ENCODE measurements around the gene CAPG. TPM values are rescaled to one million over a fixed set of nuclear protein-coding genes. Genes with fewer than 3 reads are reported as not detected.

The CAPG gene
- total RNA-seq, 1 experiment from 2014 or later = 202 TPM

- POLR2A ChIA-PET = interaction anchor here (0.6 to 2.0 kb wide), 4 partner anchors 87 to 119 kb away, joined by 3 to 9 read pairs (median 5); no protein-coding TSS in a partner anchor
- BruUV-seq (replicated peaks) = no TSS peak
- Histone ChIP-seq H3K4me1 (ENCODE audit: control insufficient read depth, insufficient read depth, low read length) (peaks cover 40% of the 10 kb centered on the region), H3K4me3 (ENCODE audit: low read depth in 2 of 2, low read length in 2 of 2) (no peak overlapping the region), H3K9me3 (ENCODE audit: control insufficient read depth, insufficient read depth, low read depth, low read length) (no peaks in the 10 kb centered on the region), H3K27me3 (ENCODE audit: control insufficient read depth, insufficient read depth, low read length) (no peaks in the 10 kb centered on the region), H3K27ac (ENCODE audit: low read length) (peak overlapping the region; percentile 87), H3K36me3 (ENCODE audit: control insufficient read depth, insufficient read depth, low read length) (no peaks in the 10 kb centered on the region)
- intact Hi-C loops (cut with micrococcal nuclease; ENCODE audit: unreplicated experiment) (loop anchor here (10.0 kb wide), 1 partner anchor 65 kb away; no protein-coding TSS in a partner anchor), in situ Hi-C loops (cut with HindIII; ENCODE audit: low pct_unique_long_range_greater_than_20kb, low sequenced_read_pairs) (no loop called here)
- CTCF ChIA-PET = interaction anchor here (0.6 kb wide), 1 partner anchor 60 kb away, joined by 5 read pairs; no protein-coding TSS in a partner anchor
- TF ChIP-seq POLR2AphosphoS5 (IDR thresholded peaks at IDR 0.05; ENCODE audit: low read depth, low read length) = no peak
- DNase-seq (ENCODE audit: low read depth, low spot score) = no peak
- no peak for ATAC-seq
Measured at GRCh38 chr2:85429213-85429923, 19.2 kb upstream of the CAPG start.

- BruUV-seq (replicated peaks) = no TSS peak
- intact Hi-C loops (cut with micrococcal nuclease; ENCODE audit: unreplicated experiment) (loop anchor here (10.0 kb wide), 1 partner anchor 66 kb away; no protein-coding TSS in a partner anchor), in situ Hi-C loops (cut with HindIII; ENCODE audit: low pct_unique_long_range_greater_than_20kb, low sequenced_read_pairs) (no loop called here)
- H3K4me3 ChIP-seq (ENCODE audit: low read depth in 2 of 2, low read length in 2 of 2) = no peak overlapping the region
- no peaks in the 10 kb centered on the region for H3K27me3 ChIP-seq (ENCODE audit: control insufficient read depth, insufficient read depth, low read length)
- H3K4me1 ChIP-seq (ENCODE audit: control insufficient read depth, insufficient read depth, low read length) = peaks cover 31% of the 10 kb centered on the region
- TF ChIP-seq CTCF (IDR thresholded peaks at IDR 0.05) (no peak), TCF7L2 (IDR thresholded peaks at IDR 0.05; ENCODE audit: low read depth, low read length) (no peak), POLR2AphosphoS5 (IDR thresholded peaks at IDR 0.05; ENCODE audit: low read depth, low read length) (no peak), SIN3A (IDR thresholded peaks at IDR 0.05; ENCODE audit: borderline replicate concordance, insufficient read depth, low read depth, low read length) (no peak), REST (IDR thresholded peaks at IDR 0.05; ENCODE audit: insufficient read depth in 1 of 2, low read depth in 2 of 2, low read length in 1 of 2) (no peak)
- H3K36me3 ChIP-seq (ENCODE audit: control insufficient read depth, insufficient read depth, low read length) = no peaks in the 10 kb centered on the region
- H3K27ac ChIP-seq (ENCODE audit: low read length) = peak overlapping the region; percentile 87; the same call in 1 of the 2 replicates
- DNase-seq (ENCODE audit: low read depth, low spot score) (no peak), ATAC-seq (no peak)
- no peaks in the 10 kb centered on the region for H3K9me3 ChIP-seq (ENCODE audit: control insufficient read depth, insufficient read depth, low read depth, low read length)
- ChIA-PET CTCF (interaction anchor here (0.6 kb wide), 1 partner anchor 61 kb away, joined by 5 read pairs; no protein-coding TSS in a partner anchor), POLR2A (interaction anchor here (1.0 to 2.0 kb wide), 2 partner anchors 111 to 120 kb away, joined by 3 to 6 read pairs; no protein-coding TSS in a partner anchor)
Measured at GRCh38 chr2:85428343-85428881, 18.2 kb upstream of the CAPG start.

Data from Panc1 (cell line).